ENCODE measurements around the gene KCNC4.

Gene KCNC4

GRCh38 chr1:110234691-110235090 is 24.6 kb downstream of the KCNC4 start:
- no peaks in the 10 kb centered on the region for H3K27me3 ChIP-seq (ENCODE audit: insufficient read depth, poor library complexity, severe bottlenecking)
- DNase-seq (ENCODE audit: low spot score) = no peak
- peaks cover 17% of the 10 kb centered on the region for H3K4me1 ChIP-seq (ENCODE audit: insufficient read depth, poor library complexity, severe bottlenecking)
- no peak overlapping the region for H3K4me3 ChIP-seq (ENCODE audit: severe bottlenecking)
- no peaks in the 10 kb centered on the region for H3K9me3 ChIP-seq (ENCODE audit: severe bottlenecking)
- no peak for TF ChIP-seq CTCF (IDR thresholded peaks at IDR 0.05; ENCODE audit: poor library complexity, severe bottlenecking)
- no peaks in the 10 kb centered on the region for H3K36me3 ChIP-seq (ENCODE audit: low read depth)
- ATAC-seq (ENCODE audit: low read depth) = no peak
- H3K27ac ChIP-seq (ENCODE audit: poor library complexity, severe bottlenecking) = peak overlapping the region; percentile 57

- H3K4me1 ChIP-seq (ENCODE audit: insufficient read depth, poor library complexity, severe bottlenecking) = peaks cover 11% of the 10 kb centered on the region
- no peaks in the 10 kb centered on the region for H3K36me3 ChIP-seq (ENCODE audit: low read depth)
- no peaks in the 10 kb centered on the region for H3K9me3 ChIP-seq (ENCODE audit: severe bottlenecking)
- no peaks in the 10 kb centered on the region for H3K27me3 ChIP-seq (ENCODE audit: insufficient read depth, poor library complexity, severe bottlenecking)
- peak overlapping the region; percentile 57 for H3K27ac ChIP-seq (ENCODE audit: poor library complexity, severe bottlenecking)
- DNase-seq (ENCODE audit: low spot score) (no peak), ATAC-seq (ENCODE audit: low read depth) (no peak)
- no peak for TF ChIP-seq CTCF (IDR thresholded peaks at IDR 0.05; ENCODE audit: poor library complexity, severe bottlenecking)
- no peak overlapping the region for H3K4me3 ChIP-seq (ENCODE audit: severe bottlenecking)
These were observed 25.2 kb downstream of the KCNC4 start for GRCh38 chr1:110235181-110235833.

GRCh38 chr1:110235834-110236682 is 25.9 kb downstream of the KCNC4 start:
- TF ChIP-seq CTCF (IDR thresholded peaks at IDR 0.05; ENCODE audit: poor library complexity, severe bottlenecking) = no peak
- ATAC-seq (ENCODE audit: low read depth) (peak; percentile 85), DNase-seq (ENCODE audit: low spot score) (no peak)
- H3K36me3 ChIP-seq (ENCODE audit: low read depth) = no peaks in the 10 kb centered on the region
- no peaks in the 10 kb centered on the region for H3K9me3 ChIP-seq (ENCODE audit: severe bottlenecking)
- peak overlapping the region; percentile 57 for H3K27ac ChIP-seq (ENCODE audit: poor library complexity, severe bottlenecking)
- no peaks in the 10 kb centered on the region for H3K27me3 ChIP-seq (ENCODE audit: insufficient read depth, poor library complexity, severe bottlenecking)
- H3K4me1 ChIP-seq (ENCODE audit: insufficient read depth, poor library complexity, severe bottlenecking) = peaks cover 10% of the 10 kb centered on the region
- no peak overlapping the region for H3K4me3 ChIP-seq (ENCODE audit: severe bottlenecking)

GRCh38 chr1:110237386-110238152 is 27.5 kb downstream of the KCNC4 start:
- Histone ChIP-seq H3K27me3 (ENCODE audit: insufficient read depth, poor library complexity, severe bottlenecking) (no peaks in the 10 kb centered on the region), H3K9me3 (ENCODE audit: severe bottlenecking) (no peaks in the 10 kb centered on the region), H3K4me3 (ENCODE audit: severe bottlenecking) (no peak overlapping the region), H3K27ac (ENCODE audit: poor library complexity, severe bottlenecking) (no peak overlapping the region), H3K4me1 (ENCODE audit: insufficient read depth, poor library complexity, severe bottlenecking) (peaks cover 10% of the 10 kb centered on the region), H3K36me3 (ENCODE audit: low read depth) (no peaks in the 10 kb centered on the region)
- DNase-seq (ENCODE audit: low spot score) (no peak), ATAC-seq (ENCODE audit: low read depth) (no peak)
- TF ChIP-seq CTCF (IDR thresholded peaks at IDR 0.05; ENCODE audit: poor library complexity, severe bottlenecking) = no peak
